Neural cell (in vitro differentiated cells): ENCODE results near the gene MAPRE3.

Experiments used
- EP300 ChIP-seq: fragments of 450-650 bp; conservative IDR thresholded peaks from 2 replicates; pipeline ENCODE4 v1.6.1; 2014; ENCODE audit warnings: antibody characterized with exemption, mild to moderate bottlenecking, moderate library complexity; ENCODE audit not compliant: poor library complexity, severe bottlenecking
- POLR2AphosphoS5 ChIP-seq: IDR thresholded peaks from 2 replicates; pipeline ENCODE4 v1.6.1; 2012
- RAD21 ChIP-seq: fragments of 450-650 bp; conservative IDR thresholded peaks from 2 replicates; pipeline ENCODE4 v1.6.1; 2014; ENCODE audit warnings: antibody characterized with exemption, mild to moderate bottlenecking, moderate library complexity
- REST ChIP-seq: IDR thresholded peaks from 2 replicates; pipeline ENCODE4 v1.6.1; 2012; ENCODE audit warnings: borderline replicate concordance
- TAF1 ChIP-seq: IDR thresholded peaks from 2 replicates; pipeline ENCODE4 v1.6.1; 2012; ENCODE audit warnings: low read depth
- TF ChIP-seq, protein P1 (sequence below): fragments of 450-650 bp; IDR thresholded peaks from 2 replicates; pipeline ENCODE4 v1.5.1; 2014; ENCODE audit warnings: antibody characterized with exemption, mild to moderate bottlenecking, moderate library complexity; ENCODE audit not compliant: poor library complexity, severe bottlenecking

DNA sequence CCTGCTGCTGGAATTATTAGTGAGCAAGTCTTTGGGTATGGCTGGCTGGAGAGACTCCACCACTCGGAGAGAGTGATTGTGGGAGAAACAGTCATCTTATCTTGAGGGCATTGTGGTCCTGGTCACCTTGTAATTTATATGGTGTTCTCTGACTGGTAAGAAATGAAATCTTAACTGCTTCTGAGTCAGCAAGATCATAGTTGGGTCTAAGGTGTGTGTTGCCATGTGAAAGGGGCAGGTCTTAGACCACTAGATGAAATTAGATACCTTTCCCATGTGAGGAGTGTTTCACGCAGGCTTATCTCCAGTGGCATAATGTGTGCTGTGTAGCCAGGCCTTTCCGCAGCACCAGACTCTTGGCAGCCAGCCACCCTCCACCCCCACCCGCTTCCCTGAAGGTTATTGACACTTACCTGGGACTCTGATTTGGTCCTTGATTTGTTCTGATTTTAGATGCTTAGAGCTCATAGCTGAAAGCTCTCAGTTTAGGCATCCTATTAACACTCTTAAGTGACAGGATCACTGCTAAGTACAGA lies 7.7 kb downstream of the MAPRE3 start:
- TF ChIP-seq, protein P1, sequence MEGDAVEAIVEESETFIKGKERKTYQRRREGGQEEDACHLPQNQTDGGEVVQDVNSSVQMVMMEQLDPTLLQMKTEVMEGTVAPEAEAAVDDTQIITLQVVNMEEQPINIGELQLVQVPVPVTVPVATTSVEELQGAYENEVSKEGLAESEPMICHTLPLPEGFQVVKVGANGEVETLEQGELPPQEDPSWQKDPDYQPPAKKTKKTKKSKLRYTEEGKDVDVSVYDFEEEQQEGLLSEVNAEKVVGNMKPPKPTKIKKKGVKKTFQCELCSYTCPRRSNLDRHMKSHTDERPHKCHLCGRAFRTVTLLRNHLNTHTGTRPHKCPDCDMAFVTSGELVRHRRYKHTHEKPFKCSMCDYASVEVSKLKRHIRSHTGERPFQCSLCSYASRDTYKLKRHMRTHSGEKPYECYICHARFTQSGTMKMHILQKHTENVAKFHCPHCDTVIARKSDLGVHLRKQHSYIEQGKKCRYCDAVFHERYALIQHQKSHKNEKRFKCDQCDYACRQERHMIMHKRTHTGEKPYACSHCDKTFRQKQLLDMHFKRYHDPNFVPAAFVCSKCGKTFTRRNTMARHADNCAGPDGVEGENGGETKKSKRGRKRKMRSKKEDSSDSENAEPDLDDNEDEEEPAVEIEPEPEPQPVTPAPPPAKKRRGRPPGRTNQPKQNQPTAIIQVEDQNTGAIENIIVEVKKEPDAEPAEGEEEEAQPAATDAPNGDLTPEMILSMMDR: no peak
- no peak for TF ChIP-seq TAF1
- no peak for TF ChIP-seq POLR2AphosphoS5
- TF ChIP-seq EP300: no peak
- no peak for TF ChIP-seq REST
- TF ChIP-seq RAD21: no peak
